Activated CD4-positive, alpha-beta T cell treated with anti-CD3 and anti-CD28 coated beads for 1 hour (primary cell): Measurements from ENCODE around the gene L3MBTL4.

Source experiments
- DNase-seq: peaks from one replicate; pipeline ENCODE4 v3.0.0-alpha.2; 2020

L3MBTL4 gene

GRCh38 chr18:6362559-6363129 lies 52.1 kb downstream of the L3MBTL4 start:
- DNase-seq: no peak

DNA sequence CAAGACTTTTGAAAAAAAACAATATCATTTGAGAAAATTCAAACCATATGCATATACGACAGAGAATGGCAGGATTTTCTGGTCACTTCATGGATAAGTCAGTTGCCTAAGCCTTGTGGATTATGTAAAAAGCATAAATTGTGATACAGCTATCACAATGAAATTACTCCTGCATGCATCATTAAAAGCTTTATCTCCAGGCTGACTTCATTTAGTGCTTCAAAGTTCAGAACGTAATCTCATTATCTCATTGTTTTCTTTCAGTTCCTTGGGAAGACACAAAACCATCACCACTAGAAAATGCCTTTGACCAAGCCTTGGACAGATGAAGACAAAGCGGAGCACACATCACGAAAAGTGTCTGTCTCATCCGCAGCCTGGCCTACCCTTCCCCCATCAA lies 57.0 kb downstream of the L3MBTL4 start:
- DNase-seq: no peak

DNA sequence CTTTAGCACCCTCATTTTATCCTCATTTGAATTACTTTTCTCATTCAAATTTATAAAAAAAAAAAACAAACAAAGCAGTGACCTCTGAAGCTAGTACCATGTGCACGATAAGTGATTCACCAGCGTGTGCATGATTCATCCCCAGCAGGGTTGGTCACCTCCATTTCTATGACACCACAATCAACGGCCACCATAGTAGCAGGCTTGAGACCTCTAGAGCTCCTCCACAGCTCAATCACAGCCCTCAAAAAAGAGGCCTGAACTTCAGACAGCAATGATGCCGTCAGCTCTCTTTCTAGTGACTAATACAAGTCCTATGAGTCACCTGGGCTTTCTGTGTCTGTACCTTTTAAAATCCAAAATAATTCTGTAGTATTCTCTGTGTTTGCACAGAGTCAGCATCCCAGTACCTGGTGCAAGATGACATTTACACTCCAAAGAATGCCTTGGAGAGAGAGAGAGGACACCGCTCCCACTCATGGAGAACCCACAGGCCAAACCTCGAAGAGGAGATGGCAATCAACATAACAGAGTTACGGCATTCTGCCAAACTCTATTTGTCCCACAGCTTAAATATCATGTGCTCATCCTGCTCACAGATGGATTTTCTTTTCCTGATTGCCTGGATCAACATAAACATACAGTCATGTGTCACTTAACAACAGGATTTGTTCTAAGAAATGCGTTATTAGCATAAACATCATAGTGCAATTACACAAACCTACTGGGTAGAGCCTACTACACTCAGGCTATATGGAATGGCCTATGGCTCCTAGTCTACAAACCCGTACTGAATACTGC lies 58.7 kb downstream of the L3MBTL4 start:
- no peak for DNase-seq

GRCh38 chr18:6352275-6352674 lies 62.4 kb downstream of the L3MBTL4 start:
- DNase-seq: no peak

- no peak for DNase-seq
These were observed 71.7 kb downstream of the L3MBTL4 start for GRCh38 chr18:6342990-6343389.

- DNase-seq: no peak
These were observed 73.0 kb downstream of the L3MBTL4 start for GRCh38 chr18:6341709-6342108.

DNA sequence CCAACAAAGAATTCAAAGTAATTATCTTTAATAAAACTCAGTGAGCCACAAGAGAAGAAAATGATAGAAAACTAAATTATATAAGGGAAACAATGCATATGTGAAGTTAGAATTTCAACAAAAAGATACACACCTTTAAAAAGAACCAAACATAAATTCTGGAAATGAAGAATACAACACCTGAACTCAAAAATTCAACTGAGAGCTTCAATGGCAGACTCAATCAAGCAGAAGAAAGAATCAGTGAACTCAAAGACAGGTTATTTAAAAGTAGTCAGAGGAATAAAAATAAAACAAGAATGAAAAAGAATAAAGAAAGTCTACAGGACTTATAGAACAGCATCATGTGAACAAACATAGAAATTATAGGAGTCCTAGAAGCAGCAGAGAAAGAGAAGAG lies 73.4 kb downstream of the L3MBTL4 start:
- no peak for DNase-seq

DNA sequence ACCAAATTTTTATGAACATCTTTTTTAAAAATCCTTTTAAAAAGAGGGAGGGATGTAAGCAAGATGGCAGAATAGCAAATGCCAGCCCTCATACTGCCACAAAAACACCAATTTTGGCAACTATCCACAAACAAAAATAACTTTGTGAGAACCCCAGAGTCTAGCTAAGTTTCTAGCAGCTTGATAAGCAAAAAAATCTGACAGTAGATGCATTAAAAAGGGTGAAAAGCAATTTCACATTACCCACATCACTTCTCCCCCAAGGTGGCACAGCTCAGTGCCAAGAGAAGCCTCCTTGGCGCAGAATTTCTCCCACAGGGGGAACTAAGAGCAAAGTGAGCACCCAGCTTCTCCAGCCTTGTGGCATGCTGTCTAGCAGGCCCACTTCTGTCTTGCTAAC lies 74.6 kb downstream of the L3MBTL4 start:
- DNase-seq: no peak

- no peak for DNase-seq
These were observed 78.5 kb downstream of the L3MBTL4 start for GRCh38 chr18:6336239-6336638.

GRCh38 chr18:6333981-6334380 lies 80.7 kb downstream of the L3MBTL4 start:
- DNase-seq: no peak

DNA sequence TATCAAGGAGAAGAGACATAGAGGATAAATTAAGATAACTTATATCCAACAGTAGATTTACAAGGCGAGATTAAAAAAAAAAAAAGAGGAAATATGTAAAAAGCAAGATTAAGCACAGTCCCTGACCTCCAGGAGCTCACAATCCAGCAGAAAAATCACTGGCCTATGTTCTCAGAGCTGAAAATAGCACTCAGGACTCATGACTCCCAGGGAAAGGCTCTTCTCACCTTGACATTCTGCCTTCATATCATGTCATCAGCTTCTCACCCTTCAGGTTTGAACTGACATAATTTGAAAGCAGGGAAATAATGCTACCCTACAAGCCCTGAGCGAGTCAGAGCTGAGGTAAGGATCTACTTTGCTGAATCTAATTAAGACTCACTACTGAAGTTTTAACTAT lies 82.8 kb downstream of the L3MBTL4 start:
- DNase-seq: no peak

DNA sequence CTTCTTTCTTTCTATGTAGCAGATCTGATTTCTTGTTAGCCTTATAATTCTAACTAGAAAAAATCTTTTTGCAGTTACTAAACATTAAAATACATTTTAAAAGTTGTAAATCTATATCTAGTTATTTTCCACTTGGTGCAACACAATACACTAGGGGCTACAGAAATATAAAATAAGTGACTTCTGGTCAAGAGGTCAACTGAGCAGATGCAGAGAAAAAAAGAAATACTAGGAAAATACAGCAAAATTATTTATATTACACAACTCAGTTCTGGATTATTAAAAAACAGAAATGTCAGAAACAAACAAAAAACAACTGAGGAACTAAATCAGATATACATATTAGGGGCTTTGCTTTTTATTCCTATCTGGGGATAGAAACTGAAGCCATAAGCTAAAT lies 83.9 kb downstream of the L3MBTL4 start:
- DNase-seq: no peak

GRCh38 chr18:6328621-6329010 lies 86.1 kb downstream of the L3MBTL4 start:
- DNase-seq: no peak

- DNase-seq: no peak
These were observed 86.7 kb downstream of the L3MBTL4 start for GRCh38 chr18:6327895-6328620.

- no peak for DNase-seq
These were observed 87.2 kb downstream of the L3MBTL4 start for GRCh38 chr18:6327485-6327884.

GRCh38 chr18:6326566-6326965 lies 88.1 kb downstream of the L3MBTL4 start:
- DNase-seq: no peak

- DNase-seq: no peak
These were observed 91.3 kb downstream of the L3MBTL4 start for GRCh38 chr18:6323319-6323889.

- no peak for DNase-seq
These were observed 99.0 kb downstream of the L3MBTL4 start for GRCh38 chr18:6315517-6316331.

DNA sequence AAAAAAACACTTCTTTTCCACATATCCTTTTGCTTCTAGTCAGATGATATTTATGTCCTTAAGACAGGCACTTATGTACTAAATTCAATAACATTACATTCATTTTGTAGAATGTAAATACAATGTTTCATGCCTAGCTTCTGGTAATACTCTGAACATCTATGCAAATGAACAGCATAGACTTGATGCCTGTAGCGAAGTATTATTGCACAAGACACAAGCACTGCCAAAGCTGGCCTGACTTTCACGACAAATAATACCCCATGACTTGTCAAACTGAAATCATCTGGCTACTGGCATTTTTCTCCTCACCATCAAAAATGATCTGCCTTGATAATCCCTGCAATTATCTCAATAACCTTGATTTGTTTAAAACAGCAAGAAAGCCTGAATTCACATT lies 101.3 kb downstream of the L3MBTL4 start:
- DNase-seq: no peak

- no peak for DNase-seq
These were observed 103.1 kb downstream of the L3MBTL4 start for GRCh38 chr18:6311456-6312215.

DNA sequence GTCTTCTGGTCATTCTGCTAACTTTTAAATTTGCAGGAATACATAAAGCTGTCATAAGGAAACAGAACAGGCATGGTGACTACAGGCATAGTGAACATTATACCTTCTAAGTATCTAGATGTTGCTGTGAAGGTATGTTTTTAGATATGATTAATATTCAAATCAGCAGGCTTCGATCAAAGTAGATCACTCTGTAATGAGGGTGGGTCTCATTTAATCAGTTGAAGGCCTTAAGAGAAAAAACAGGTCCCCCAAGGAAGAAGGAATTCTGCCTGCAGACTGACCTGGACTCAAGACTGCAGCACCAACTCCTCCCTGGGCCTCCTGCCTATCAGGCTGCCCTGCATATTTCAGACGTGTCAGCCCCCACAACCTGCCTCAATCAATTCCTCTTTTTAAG lies 104.0 kb downstream of the L3MBTL4 start:
- DNase-seq: no peak

- no peak for DNase-seq
These were observed 116.8 kb downstream of the L3MBTL4 start for GRCh38 chr18:6297875-6298274.
